HepG2 (cell line): ENCODE measurements around the gene TPTE2. TPM values are rescaled to one million over a fixed set of nuclear protein-coding genes. Genes with fewer than 3 reads are reported as not detected.

Source experiments
- FOXP1 ChIP-seq, 2 experiments: fragments of 450-650 bp in 1 of 2; IDR thresholded peaks; 2 replicates each; pipeline ENCODE4 v1.6.1; 2017 to 2018; ENCODE audit warnings: antibody characterized with exemption in 1 of 2
- RBFOX2 ChIP-seq: fragments of 200-400 bp; formaldehyde crosslinking; IDR thresholded peaks from 2 replicates; pipeline ENCODE4 v1.6.1; 2017; ENCODE audit warnings: low read depth, mild to moderate bottlenecking, low read length
- SAFB2 ChIP-seq: sonication (generic); formaldehyde crosslinking; IDR thresholded peaks from 2 replicates; pipeline ENCODE4 v1.5.1; 2020; ENCODE audit warnings: missing genetic modification reagents, low read depth, mild to moderate bottlenecking, borderline replicate concordance
- SP1 ChIP-seq, 2 experiments: fragments of 450-650 bp in 1 of 2; sonication (generic) in 1 of 2; formaldehyde crosslinking in 1 of 2; IDR thresholded peaks; 2 replicates each; pipeline versions ENCODE4 v1.4.0 to v1.6.1; 2016 to 2020; ENCODE audit warnings: missing genetic modification reagents in 1 of 2
- ZFP41 ChIP-seq: sonication (generic); formaldehyde crosslinking; IDR thresholded peaks from 2 replicates; pipeline ENCODE4 v1.4.0; 2020; ENCODE audit warnings: mild to moderate bottlenecking, missing genetic modification reagents, borderline replicate concordance
- ZIK1 ChIP-seq: sonication (generic); formaldehyde crosslinking; IDR thresholded peaks from 2 replicates; pipeline ENCODE4 v1.5.0; 2020; ENCODE audit warnings: mild to moderate bottlenecking, low read depth, missing genetic modification reagents, borderline replicate concordance
- ZNF296 ChIP-seq: sonication (generic); formaldehyde crosslinking; conservative IDR thresholded peaks from 2 replicates; pipeline ENCODE4 v1.5.0; 2020; ENCODE audit warnings: mild to moderate bottlenecking, missing genetic modification reagents
- ZNF383 ChIP-seq: sonication (generic); formaldehyde crosslinking; IDR thresholded peaks from 2 replicates; pipeline ENCODE4 v1.4.0; 2020; ENCODE audit warnings: missing genetic modification reagents, mild to moderate bottlenecking, borderline replicate concordance
- ZNF883 ChIP-seq: sonication (generic); formaldehyde crosslinking; IDR thresholded peaks from 2 replicates; pipeline ENCODE4 v1.5.1; 2020; ENCODE audit warnings: mild to moderate bottlenecking, missing genetic modification reagents; ENCODE audit errors: not compliant biosample characterization
- ZSCAN9 ChIP-seq: IDR thresholded peaks from 2 replicates; pipeline ENCODE4 v1.6.1; 2016; ENCODE audit warnings: borderline replicate concordance
- polyA plus RNA-seq, 8 experiments: library from polyadenylated mRNA; depleted of rRNA in 3 of 8; stranded (reverse) in 7 of 8; unstranded in 1 of 8; fragments of >200 nt; fragmentation: Illumina TruSeq in 4 of 8; extraction: Trizol in 4 of 8; gene quantifications; 2 replicates each; pipeline versions ENCODE4 v1.2.1 to v1.2.3, GENCODE V29; 2011 to 2016; ENCODE audit warnings: low read depth in 4 of 8, missing spikeins in 1 of 8, mixed read lengths in 1 of 8; ENCODE audit not compliant: insufficient read depth in 1 of 8
- total RNA-seq, 5 experiments: library from RNA; depleted of rRNA; stranded (reverse); fragments of >200 nt; fragmentation: Illumina TruSeq; extraction: Trizol; gene quantifications; 2 replicates each; pipeline ENCODE4 v1.2.3, GENCODE V29; 2016; ENCODE audit warnings: low read depth in 1 of 5
- TF ChIP-seq, protein P1 (sequence below): sonication (generic); formaldehyde crosslinking; IDR thresholded peaks from 2 replicates; pipeline ENCODE4 v1.5.0; 2020; ENCODE audit warnings: missing genetic modification reagents
- TF ChIP-seq, protein P2 (sequence below): sonication (generic); formaldehyde crosslinking; IDR thresholded peaks from 2 replicates; pipeline ENCODE4 v1.4.0; 2020; ENCODE audit warnings: missing genetic modification reagents
- TF ChIP-seq, protein P3 (sequence below): sonication (generic); formaldehyde crosslinking; IDR thresholded peaks from 2 replicates; pipeline ENCODE4 v1.4.0; 2020; ENCODE audit warnings: missing genetic modification reagents, borderline replicate concordance
- TF ChIP-seq, protein P4 (sequence below): sonication (generic); formaldehyde crosslinking; IDR thresholded peaks from 2 replicates; pipeline ENCODE4 v1.4.0; 2020; ENCODE audit warnings: missing genetic modification reagents

Gene TPTE2
- total and polyA plus RNA-seq, 2 of the 13 experiments (the other 11 are each of a cell fraction or from before 2014, with no cell fraction given), result 0.07 TPM; not detected in 1

DNA sequence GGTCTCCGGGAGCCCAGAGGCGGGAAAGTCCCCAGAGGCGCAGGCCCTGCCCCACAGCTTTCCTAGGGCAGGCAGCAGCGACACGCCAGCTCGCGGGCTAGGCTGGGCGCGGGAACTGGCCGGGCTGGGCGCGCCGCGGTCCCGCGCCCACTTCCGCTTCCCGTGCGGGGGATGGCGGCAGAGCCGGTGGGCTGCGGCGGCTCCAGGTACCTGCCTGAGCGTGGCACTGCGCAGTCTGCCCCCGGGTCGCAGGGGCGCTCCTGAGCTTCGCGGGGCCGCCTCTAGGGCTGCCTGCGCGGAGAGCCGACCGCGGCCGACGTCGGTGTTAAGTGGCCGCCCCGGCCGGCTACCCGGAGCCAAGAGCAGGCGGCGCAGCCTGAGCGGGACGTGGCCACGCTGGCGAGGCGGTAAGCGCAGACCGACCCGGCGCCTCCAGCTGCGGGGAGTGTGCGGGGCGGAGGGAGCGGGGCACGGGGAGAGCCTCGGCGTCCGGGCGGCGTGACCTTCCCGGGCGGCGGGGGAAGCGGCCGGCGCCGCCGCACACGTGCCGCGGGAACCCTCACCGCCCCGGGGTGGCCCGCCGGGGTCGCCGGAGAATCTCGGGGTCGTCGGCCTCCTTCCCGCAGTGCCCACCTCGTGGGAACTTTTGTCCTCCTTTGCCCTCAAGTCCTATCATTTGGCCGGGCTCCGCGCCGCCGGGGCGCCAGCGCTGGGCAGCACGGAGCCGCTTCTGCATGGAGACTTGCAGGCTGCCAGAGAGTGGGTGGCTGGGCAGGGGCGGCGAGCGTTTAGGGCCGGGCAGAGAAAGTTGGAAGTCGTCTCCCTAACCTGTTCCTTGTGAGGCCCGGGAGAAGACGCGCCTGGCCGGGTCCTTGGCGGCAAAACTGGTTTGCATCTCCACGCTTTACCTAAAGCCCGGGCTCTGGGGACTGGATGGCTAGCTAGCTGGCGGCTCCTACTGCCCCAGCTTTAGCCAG is 40.7 kb upstream of the TPTE2 start (continued):
- TF ChIP-seq, protein P1, sequence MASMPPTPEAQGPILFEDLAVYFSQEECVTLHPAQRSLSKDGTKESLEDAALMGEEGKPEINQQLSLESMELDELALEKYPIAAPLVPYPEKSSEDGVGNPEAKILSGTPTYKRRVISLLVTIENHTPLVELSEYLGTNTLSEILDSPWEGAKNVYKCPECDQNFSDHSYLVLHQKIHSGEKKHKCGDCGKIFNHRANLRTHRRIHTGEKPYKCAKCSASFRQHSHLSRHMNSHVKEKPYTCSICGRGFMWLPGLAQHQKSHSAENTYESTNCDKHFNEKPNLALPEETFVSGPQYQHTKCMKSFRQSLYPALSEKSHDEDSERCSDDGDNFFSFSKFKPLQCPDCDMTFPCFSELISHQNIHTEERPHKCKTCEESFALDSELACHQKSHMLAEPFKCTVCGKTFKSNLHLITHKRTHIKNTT, result no peak
- TF ChIP-seq ZIK1 (CRISPR knock-in tag) (peak; percentile 58; the same call in 1 of the 2 replicates), SAFB2 (no peak), ZNF383 (CRISPR knock-in tag) (no peak), ZNF296 (CRISPR knock-in tag) (no peak), FOXP1 (IDR thresholded peaks at IDR 0.05) (no peak), FOXP1 (CRISPR knock-in tag; IDR thresholded peaks at IDR 0.05) (no peak), ZSCAN9 (CRISPR knock-in tag) (no peak), SP1 (IDR thresholded peaks at IDR 0.05) (no peak), SP1 (CRISPR knock-in tag; IDR thresholded peaks at IDR 0.05) (0 out of 2 replicates have a peak, but pooled peaks have one; percentile 19), RBFOX2 (peak; percentile 96), ZFP41 (CRISPR knock-in tag) (no peak), ZNF883 (CRISPR knock-in tag) (no peak)
- TF ChIP-seq, protein P2, sequence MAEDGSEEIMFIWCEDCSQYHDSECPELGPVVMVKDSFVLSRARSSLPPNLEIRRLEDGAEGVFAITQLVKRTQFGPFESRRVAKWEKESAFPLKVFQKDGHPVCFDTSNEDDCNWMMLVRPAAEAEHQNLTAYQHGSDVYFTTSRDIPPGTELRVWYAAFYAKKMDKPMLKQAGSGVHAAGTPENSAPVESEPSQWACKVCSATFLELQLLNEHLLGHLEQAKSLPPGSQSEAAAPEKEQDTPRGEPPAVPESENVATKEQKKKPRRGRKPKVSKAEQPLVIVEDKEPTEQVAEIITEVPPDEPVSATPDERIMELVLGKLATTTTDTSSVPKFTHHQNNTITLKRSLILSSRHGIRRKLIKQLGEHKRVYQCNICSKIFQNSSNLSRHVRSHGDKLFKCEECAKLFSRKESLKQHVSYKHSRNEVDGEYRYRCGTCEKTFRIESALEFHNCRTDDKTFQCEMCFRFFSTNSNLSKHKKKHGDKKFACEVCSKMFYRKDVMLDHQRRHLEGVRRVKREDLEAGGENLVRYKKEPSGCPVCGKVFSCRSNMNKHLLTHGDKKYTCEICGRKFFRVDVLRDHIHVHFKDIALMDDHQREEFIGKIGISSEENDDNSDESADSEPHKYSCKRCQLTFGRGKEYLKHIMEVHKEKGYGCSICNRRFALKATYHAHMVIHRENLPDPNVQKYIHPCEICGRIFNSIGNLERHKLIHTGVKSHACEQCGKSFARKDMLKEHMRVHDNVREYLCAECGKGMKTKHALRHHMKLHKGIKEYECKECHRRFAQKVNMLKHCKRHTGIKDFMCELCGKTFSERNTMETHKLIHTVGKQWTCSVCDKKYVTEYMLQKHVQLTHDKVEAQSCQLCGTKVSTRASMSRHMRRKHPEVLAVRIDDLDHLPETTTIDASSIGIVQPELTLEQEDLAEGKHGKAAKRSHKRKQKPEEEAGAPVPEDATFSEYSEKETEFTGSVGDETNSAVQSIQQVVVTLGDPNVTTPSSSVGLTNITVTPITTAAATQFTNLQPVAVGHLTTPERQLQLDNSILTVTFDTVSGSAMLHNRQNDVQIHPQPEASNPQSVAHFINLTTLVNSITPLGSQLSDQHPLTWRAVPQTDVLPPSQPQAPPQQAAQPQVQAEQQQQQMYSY (CRISPR knock-in tag), result peak; percentile 65
- TF ChIP-seq, protein P3, sequence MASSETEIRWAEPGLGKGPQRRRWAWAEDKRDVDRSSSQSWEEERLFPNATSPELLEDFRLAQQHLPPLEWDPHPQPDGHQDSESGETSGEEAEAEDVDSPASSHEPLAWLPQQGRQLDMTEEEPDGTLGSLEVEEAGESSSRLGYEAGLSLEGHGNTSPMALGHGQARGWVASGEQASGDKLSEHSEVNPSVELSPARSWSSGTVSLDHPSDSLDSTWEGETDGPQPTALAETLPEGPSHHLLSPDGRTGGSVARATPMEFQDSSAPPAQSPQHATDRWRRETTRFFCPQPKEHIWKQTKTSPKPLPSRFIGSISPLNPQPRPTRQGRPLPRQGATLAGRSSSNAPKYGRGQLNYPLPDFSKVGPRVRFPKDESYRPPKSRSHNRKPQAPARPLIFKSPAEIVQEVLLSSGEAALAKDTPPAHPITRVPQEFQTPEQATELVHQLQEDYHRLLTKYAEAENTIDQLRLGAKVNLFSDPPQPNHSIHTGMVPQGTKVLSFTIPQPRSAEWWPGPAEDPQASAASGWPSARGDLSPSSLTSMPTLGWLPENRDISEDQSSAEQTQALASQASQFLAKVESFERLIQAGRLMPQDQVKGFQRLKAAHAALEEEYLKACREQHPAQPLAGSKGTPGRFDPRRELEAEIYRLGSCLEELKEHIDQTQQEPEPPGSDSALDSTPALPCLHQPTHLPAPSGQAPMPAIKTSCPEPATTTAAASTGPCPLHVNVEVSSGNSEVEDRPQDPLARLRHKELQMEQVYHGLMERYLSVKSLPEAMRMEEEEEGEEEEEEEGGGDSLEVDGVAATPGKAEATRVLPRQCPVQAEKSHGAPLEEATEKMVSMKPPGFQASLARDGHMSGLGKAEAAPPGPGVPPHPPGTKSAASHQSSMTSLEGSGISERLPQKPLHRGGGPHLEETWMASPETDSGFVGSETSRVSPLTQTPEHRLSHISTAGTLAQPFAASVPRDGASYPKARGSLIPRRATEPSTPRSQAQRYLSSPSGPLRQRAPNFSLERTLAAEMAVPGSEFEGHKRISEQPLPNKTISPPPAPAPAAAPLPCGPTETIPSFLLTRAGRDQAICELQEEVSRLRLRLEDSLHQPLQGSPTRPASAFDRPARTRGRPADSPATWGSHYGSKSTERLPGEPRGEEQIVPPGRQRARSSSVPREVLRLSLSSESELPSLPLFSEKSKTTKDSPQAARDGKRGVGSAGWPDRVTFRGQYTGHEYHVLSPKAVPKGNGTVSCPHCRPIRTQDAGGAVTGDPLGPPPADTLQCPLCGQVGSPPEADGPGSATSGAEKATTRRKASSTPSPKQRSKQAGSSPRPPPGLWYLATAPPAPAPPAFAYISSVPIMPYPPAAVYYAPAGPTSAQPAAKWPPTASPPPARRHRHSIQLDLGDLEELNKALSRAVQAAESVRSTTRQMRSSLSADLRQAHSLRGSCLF, result no peak
- TF ChIP-seq, protein P4, sequence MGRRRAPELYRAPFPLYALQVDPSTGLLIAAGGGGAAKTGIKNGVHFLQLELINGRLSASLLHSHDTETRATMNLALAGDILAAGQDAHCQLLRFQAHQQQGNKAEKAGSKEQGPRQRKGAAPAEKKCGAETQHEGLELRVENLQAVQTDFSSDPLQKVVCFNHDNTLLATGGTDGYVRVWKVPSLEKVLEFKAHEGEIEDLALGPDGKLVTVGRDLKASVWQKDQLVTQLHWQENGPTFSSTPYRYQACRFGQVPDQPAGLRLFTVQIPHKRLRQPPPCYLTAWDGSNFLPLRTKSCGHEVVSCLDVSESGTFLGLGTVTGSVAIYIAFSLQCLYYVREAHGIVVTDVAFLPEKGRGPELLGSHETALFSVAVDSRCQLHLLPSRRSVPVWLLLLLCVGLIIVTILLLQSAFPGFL, result no peak
